Thoracic aorta (tissue), 2 donors: ENCODE measurements around the gene TIMP2. TPM values are rescaled to one million over a fixed set of nuclear protein-coding genes. Genes with fewer than 3 reads are reported as not detected.

ENCODE experiments used
- ATAC-seq: fragments of 150-250 bp; one replicate; pipeline ENCODE4 v1.8.0; 2017; ENCODE audit warnings: low read depth; ENCODE audit not compliant: insufficient number of reproducible peaks, low FRiP score
- DNase-seq: peaks from one replicate; pipeline ENCODE4 v3.0.0-alpha.2; 2020; ENCODE audit warnings: low spot score
- H3K27ac ChIP-seq, 2 donors: fragments of 200-600 bp; sonication (generic); 1 replicate in 1 of 2; 2 replicates in 1 of 2; pipeline ENCODE4 v1.5.1; 2016; ENCODE audit warnings: mild to moderate bottlenecking in 2 of 2, moderate library complexity in 2 of 2
- H3K27me3 ChIP-seq: fragments of 200-600 bp; sonication (generic); replicated peaks from 2 replicates; pipeline ENCODE4 v1.6.0; 2016; ENCODE audit warnings: mild to moderate bottlenecking; ENCODE audit not compliant: insufficient read depth
- H3K36me3 ChIP-seq: fragments of 200-600 bp; sonication (generic); one replicate; pipeline ENCODE4 v1.5.1; 2016
- H3K4me1 ChIP-seq, 2 donors: fragments of 200-600 bp; sonication (generic); 1 replicate in 1 of 2; 2 replicates in 1 of 2; pipeline versions ENCODE4 v1.5.1 to v1.6.0; 2016; ENCODE audit warnings: low read depth in 2 of 2, mild to moderate bottlenecking in 1 of 2; ENCODE audit not compliant: control insufficient read depth in 1 of 2
- H3K4me3 ChIP-seq: fragments of 200-600 bp; sonication (generic); 2 replicates; pipeline ENCODE4 v1.5.1; 2016; ENCODE audit warnings: mild to moderate bottlenecking
- H3K9me3 ChIP-seq: fragments of 200-600 bp; sonication (generic); 2 replicates; pipeline ENCODE4 v1.5.1; 2016
- CTCF ChIP-seq: fragments of 200-600 bp; sonication (generic); IDR thresholded peaks from one replicate; pipeline ENCODE4 v1.5.1; 2019; ENCODE audit warnings: antibody characterized with exemption
- total RNA-seq, 2 donors: library from RNA; depleted of rRNA; stranded (reverse); fragments of >200 nt; gene quantifications; one replicate each; pipeline versions ENCODE4 v1.1.0 to v1.2.3, GENCODE V29; 2016

Gene TIMP2
- total RNA-seq, 2 donors from 2014 or later, result 475 to 619 TPM

GRCh38 chr17:78806451-78806850 is 118.7 kb downstream of the TIMP2 start:
- Histone ChIP-seq H3K4me1 (no peaks in the 10 kb centered on the region), H3K27me3 (no peaks in the 10 kb centered on the region), H3K4me3 (no peak overlapping the region), H3K36me3 (peaks cover 57% of the 10 kb centered on the region), H3K9me3 (no peaks in the 10 kb centered on the region), H3K27ac (no peak overlapping the region)
- TF ChIP-seq CTCF, result no peak
- DNase-seq (no peak), ATAC-seq (no peak)

- Histone ChIP-seq H3K27me3 (no peaks in the 10 kb centered on the region), H3K4me1 (no peaks in the 10 kb centered on the region), H3K27ac (no peak overlapping the region), H3K4me3 (no peak overlapping the region), H3K36me3 (peaks cover 53% of the 10 kb centered on the region), H3K9me3 (no peaks in the 10 kb centered on the region)
- TF ChIP-seq CTCF, result no peak
- no peak for DNase-seq
- ATAC-seq, result no peak
Observed at GRCh38 chr17:78805301-78805700, 119.9 kb downstream of the TIMP2 start.

- Histone ChIP-seq H3K27me3 (no peaks in the 10 kb centered on the region), H3K4me3 (no peak overlapping the region), H3K4me1 (no peaks in the 10 kb centered on the region), H3K9me3 (no peaks in the 10 kb centered on the region), H3K27ac (no peak overlapping the region), H3K36me3 (peaks cover 49% of the 10 kb centered on the region)
- DNase-seq (no peak), ATAC-seq (no peak)
- no peak for TF ChIP-seq CTCF
Observed at GRCh38 chr17:78804777-78805176, 120.4 kb downstream of the TIMP2 start.

- no peaks in the 10 kb centered on the region for H3K9me3 ChIP-seq
- H3K27ac ChIP-seq, result no peak overlapping the region
- DNase-seq (no peak), ATAC-seq (no peak)
- H3K4me3 ChIP-seq, result no peak overlapping the region
- H3K27me3 ChIP-seq, result no peaks in the 10 kb centered on the region
- H3K4me1 ChIP-seq, result no peaks in the 10 kb centered on the region
- peaks cover 57% of the 10 kb centered on the region for H3K36me3 ChIP-seq
- TF ChIP-seq CTCF, result no peak
Observed at GRCh38 chr17:78803186-78803845, 121.9 kb downstream of the TIMP2 start.

Other genes with a start within 250 kb of the TIMP2 start
- 10 to 100 TPM; 79.2 to 79.4 TPM for gene CYTH1, start 143.1 kb downstream of the TIMP2 start, total RNA-seq
- 10 to 100 TPM; 40.3 to 95.9 TPM for gene USP36, start 84.6 kb downstream of the TIMP2 start, total RNA-seq
- gene CEP295NL, start 22.2 kb downstream of the TIMP2 start, total RNA-seq, result 10 to 100 TPM in 1 of 2 donors, 1 to 10 TPM in 1; 6.8 to 13.0 TPM
- 100 to 1,000 TPM; 205 to 308 TPM for gene LGALS3BP, start 54.5 kb upstream of the TIMP2 start, total RNA-seq
- gene CANT1, start 84.4 kb upstream of the TIMP2 start, total RNA-seq, result 10 to 100 TPM; 21.4 to 41.0 TPM
- 100 to 1,000 TPM; 445 to 518 TPM for gene C1QTNF1, start 98.8 kb upstream of the TIMP2 start, total RNA-seq
- gene ENGASE, start 149.4 kb upstream of the TIMP2 start, total RNA-seq, result 10 to 100 TPM; 50.0 to 75.9 TPM